HG03064 (cell line): Measurements from ENCODE around the gene RAP1GAP.
"Not testable (repeated sequence)": the region's sequence is repeated elsewhere in the genome, so short reads cannot be mapped to it uniquely, and the experiment has no call there.

Experiments
- ATAC-seq: cut with Tn5 transposase; IDR thresholded peaks from one replicate; pipeline ENCODE4 v1.9.1; 2021; ENCODE audit warnings: low read depth; ENCODE audit not compliant: unreplicated experiment

Gene RAP1GAP

GRCh38 chr1:21647431-21648351, 21.5 kb downstream of the RAP1GAP start:
- no peak for ATAC-seq

GRCh38 chr1:21645550-21645949, 23.6 kb downstream of the RAP1GAP start:
- no peak for ATAC-seq

GRCh38 chr1:21644906-21645305, 24.3 kb downstream of the RAP1GAP start:
- no peak for ATAC-seq

- ATAC-seq = no peak
Measured at GRCh38 chr1:21644348-21644747, 24.8 kb downstream of the RAP1GAP start.

- no peak for ATAC-seq
Measured at GRCh38 chr1:21643624-21644023, 25.5 kb downstream of the RAP1GAP start.

- no peak for ATAC-seq
Measured at GRCh38 chr1:21641967-21642739, 27.0 kb downstream of the RAP1GAP start.

GRCh38 chr1:21641537-21641936, 27.6 kb downstream of the RAP1GAP start:
- no peak for ATAC-seq

- ATAC-seq = no peak
Measured at GRCh38 chr1:21641076-21641475, 28.1 kb downstream of the RAP1GAP start.

GRCh38 chr1:21640653-21641052, 28.5 kb downstream of the RAP1GAP start:
- ATAC-seq = no peak

GRCh38 chr1:21639594-21640041, 29.5 kb downstream of the RAP1GAP start:
- ATAC-seq = no peak

- no peak for ATAC-seq
Measured at GRCh38 chr1:21638531-21639341, 30.4 kb downstream of the RAP1GAP start.

- ATAC-seq = no peak
Measured at GRCh38 chr1:21637514-21637913, 31.6 kb downstream of the RAP1GAP start.

GRCh38 chr1:21636029-21636428, 33.1 kb downstream of the RAP1GAP start:
- ATAC-seq = no peak

- no peak for ATAC-seq
Measured at GRCh38 chr1:21634806-21635535, 34.2 kb downstream of the RAP1GAP start.

- ATAC-seq = no peak
Measured at GRCh38 chr1:21633992-21634805, 35.0 kb downstream of the RAP1GAP start.

GRCh38 chr1:21633141-21633755, 35.9 kb downstream of the RAP1GAP start:
- no peak for ATAC-seq

GRCh38 chr1:21631944-21632887, 36.9 kb downstream of the RAP1GAP start:
- ATAC-seq = no peak

- not testable (repeated sequence) for ATAC-seq
Measured at GRCh38 chr1:21631590-21631943, 37.6 kb downstream of the RAP1GAP start.
